BJ (cell line): ENCODE results near the gene ECE1. TPM values are rescaled to one million over a fixed set of nuclear protein-coding genes. Genes with fewer than 3 reads are reported as not detected.
"Not testable (repeated sequence)": the region's sequence is repeated elsewhere in the genome, so short reads cannot be mapped to it uniquely, and the experiment has no call there.

Source experiments
- CTCF ChIA-PET: fragments of 350-600 bp; formaldehyde crosslinking; extraction: SDS; loops from one replicate; lab custom pipeline; 2021; ENCODE audit warnings: antibody characterized with exemption, inconsistent platforms; lab: Yijun Ruan, JAX
- POLR2A ChIA-PET: fragments of 300-600 bp; sonication (Branson Sonifier 250); formaldehyde crosslinking; extraction: SDS; loops from one replicate; lab custom pipeline; 2021; ENCODE audit warnings: antibody characterized with exemption; lab: Charles Lee
- DNase-seq: peaks from one replicate; pipeline ENCODE4 v3.0.0-alpha.2; 2011; ENCODE audit warnings: low read depth
- H3K27me3 ChIP-seq: 2 replicates; pipeline ENCODE4 v1.6.0; 2011; ENCODE audit warnings: low read length; ENCODE audit not compliant: control insufficient read depth, insufficient read depth
- H3K36me3 ChIP-seq: 2 replicates; pipeline ENCODE4 v1.5.1; 2011; ENCODE audit warnings: low read length; ENCODE audit not compliant: control insufficient read depth, insufficient read depth
- H3K4me3 ChIP-seq: 2 replicates; pipeline ENCODE4 v1.5.1; 2011; ENCODE audit warnings: low read depth, mild to moderate bottlenecking, control low read depth, low read length
- polyA plus RNA-seq: library from polyadenylated mRNA; depleted of rRNA; stranded (reverse); fragments of >200 nt; gene quantifications from 2 replicates; pipeline ENCODE4 v1.2.3, GENCODE V29; 2011
- TF ChIP-seq, protein P1 (sequence below): IDR thresholded peaks from 2 replicates; pipeline ENCODE4 v1.5.1; 2011; ENCODE audit warnings: low read depth, mild to moderate bottlenecking, control low read depth, inconsistent platforms, low read length, moderate library complexity; ENCODE audit not compliant: insufficient read depth

ECE1 gene
- polyA plus RNA-seq, 1 experiment: 150 TPM

DNA sequence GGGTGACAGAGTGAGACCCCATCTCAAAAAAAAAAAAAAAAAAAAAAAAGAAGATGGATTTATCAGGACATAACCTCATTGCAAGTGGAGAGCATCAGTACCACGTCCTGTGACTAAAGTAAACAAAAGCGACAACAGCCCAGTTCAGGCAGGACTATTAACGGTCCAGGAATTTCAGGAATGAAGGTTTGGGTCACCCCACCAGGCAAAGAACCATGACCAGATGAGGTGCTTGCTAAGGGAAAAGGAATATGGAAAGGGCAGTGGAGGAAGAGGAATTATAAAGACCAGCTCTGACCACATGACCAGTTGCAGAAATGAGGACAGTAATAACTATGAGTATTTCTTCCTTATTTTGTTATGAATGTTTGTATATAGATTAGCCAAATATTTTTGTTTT, 78.1 kb downstream of the ECE1 start:
- TF ChIP-seq, protein P1, sequence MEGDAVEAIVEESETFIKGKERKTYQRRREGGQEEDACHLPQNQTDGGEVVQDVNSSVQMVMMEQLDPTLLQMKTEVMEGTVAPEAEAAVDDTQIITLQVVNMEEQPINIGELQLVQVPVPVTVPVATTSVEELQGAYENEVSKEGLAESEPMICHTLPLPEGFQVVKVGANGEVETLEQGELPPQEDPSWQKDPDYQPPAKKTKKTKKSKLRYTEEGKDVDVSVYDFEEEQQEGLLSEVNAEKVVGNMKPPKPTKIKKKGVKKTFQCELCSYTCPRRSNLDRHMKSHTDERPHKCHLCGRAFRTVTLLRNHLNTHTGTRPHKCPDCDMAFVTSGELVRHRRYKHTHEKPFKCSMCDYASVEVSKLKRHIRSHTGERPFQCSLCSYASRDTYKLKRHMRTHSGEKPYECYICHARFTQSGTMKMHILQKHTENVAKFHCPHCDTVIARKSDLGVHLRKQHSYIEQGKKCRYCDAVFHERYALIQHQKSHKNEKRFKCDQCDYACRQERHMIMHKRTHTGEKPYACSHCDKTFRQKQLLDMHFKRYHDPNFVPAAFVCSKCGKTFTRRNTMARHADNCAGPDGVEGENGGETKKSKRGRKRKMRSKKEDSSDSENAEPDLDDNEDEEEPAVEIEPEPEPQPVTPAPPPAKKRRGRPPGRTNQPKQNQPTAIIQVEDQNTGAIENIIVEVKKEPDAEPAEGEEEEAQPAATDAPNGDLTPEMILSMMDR: no peak
- Histone ChIP-seq H3K4me3 (no peak overlapping the region), H3K36me3 (no peaks in the 10 kb centered on the region; the same call in 1 of the 2 replicates), H3K27me3 (no peaks in the 10 kb centered on the region)
- ChIA-PET CTCF (interaction anchor here (1.5 kb wide), 2 partner anchors 17 to 156 kb away, joined by 3 to 4 read pairs; no protein-coding TSS in a partner anchor), POLR2A (no interaction called here)
- no peak for DNase-seq

DNA sequence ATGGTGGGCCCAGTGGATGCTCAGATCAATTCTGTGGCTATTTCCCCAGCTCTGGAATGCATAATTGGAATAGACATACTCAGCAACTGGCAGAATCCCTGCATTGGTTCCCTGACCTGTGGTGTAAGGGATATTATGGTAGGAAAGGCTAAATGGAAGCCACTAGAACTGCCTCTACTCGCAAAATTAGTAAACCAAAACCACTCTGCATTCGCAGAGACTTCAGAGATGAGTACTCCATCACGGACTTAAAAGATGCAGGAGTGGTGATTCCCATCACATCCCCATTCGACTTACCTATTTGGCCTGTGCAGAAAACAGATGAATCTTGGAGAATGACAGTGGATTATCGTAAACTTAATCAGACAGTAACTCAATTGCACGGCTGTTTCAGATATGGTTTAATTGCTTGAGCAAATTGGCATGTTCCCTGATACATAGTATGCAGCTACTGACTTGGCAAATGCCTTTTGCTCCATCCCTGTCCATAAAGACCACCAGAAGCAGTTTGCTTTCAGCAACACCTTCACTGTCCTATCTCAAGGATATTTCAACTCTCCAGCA, 82.0 kb downstream of the ECE1 start:
- H3K36me3 ChIP-seq, DNase-seq, POLR2A ChIA-PET, H3K4me3 ChIP-seq, H3K27me3 ChIP-seq: not testable (repeated sequence)
- CTCF ChIA-PET: interaction anchor here (0.8 to 1.4 kb wide), 2 partner anchors 8 to 9 kb away, joined by 3 read pairs; no protein-coding TSS in a partner anchor

DNA sequence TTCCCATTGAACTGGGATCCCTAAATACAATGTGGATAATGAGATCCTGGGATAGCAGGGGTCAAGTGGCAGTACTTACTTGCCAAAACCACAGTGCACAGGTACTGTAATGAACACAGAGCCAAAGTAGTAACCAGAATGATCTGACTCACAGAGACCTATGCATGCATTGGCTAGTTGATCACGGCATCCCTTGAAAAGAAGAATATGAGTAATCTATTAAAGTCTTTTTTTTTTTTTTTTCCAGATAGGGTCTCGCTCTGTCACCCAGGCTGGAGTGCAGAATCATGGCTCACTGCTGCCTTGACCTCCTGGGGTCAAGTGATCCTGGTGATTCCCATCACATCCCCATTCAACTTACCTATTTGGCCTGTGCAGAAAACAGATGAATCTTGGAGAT, 84.1 kb downstream of the ECE1 start:
- H3K36me3 ChIP-seq: no peaks in the 10 kb centered on the region
- DNase-seq: no peak
- POLR2A ChIA-PET: no interaction called here
- CTCF ChIA-PET: interaction anchor here (1.1 to 1.2 kb wide), 2 partner anchors 10 to 11 kb away, joined by 4 to 5 read pairs; no protein-coding TSS in a partner anchor
- H3K4me3 ChIP-seq: no peak overlapping the region
- TF ChIP-seq, protein P1: no peak
- no peaks in the 10 kb centered on the region for H3K27me3 ChIP-seq

DNA sequence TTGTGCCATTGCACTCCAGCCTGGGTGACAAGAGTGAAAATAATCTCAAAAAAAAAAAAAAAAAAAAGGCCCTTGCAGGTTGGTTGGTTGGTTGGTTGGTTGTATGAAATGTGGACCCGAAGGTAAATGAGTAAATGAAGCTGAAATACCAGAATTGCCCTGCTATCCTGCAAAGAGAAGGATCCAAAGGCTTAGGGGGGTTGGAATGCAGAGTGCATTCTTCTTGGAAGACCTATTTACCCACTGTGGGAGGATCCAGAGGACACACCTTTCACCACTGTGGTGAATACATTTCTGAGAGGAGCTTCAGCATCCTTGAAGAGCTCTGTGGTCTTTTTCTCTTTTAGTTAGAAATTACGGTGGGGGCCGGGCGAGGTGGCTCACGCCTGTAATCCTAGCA, 84.8 kb downstream of the ECE1 start:
- no peak for DNase-seq
- H3K27me3 ChIP-seq: no peaks in the 10 kb centered on the region
- ChIA-PET CTCF (interaction anchor here (1.2 kb wide), 1 partner anchor 10 kb away, joined by 5 read pairs; no protein-coding TSS in a partner anchor), POLR2A (no interaction called here)
- no peak overlapping the region for H3K4me3 ChIP-seq
- TF ChIP-seq, protein P1: no peak
- H3K36me3 ChIP-seq: no peaks in the 10 kb centered on the region

DNA sequence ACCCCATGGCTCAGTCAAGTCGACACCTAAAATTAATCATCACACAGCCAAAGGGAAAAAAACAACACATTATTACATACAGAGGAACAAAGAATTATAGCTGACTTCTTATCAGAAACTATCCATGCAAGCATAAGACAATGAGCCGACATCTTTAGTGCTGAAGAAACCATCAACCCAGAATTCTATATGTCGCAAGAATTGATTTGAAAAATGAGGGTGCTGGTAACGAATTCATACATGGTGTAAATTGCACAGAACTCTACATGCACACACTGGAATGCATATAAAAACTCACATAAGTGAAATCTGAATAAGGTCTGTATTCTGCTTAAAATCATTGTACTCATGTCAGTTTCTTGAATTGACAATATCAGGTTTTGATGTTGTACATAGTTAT, 88.6 kb downstream of the ECE1 start:
- POLR2A ChIA-PET: no interaction called here

DNA sequence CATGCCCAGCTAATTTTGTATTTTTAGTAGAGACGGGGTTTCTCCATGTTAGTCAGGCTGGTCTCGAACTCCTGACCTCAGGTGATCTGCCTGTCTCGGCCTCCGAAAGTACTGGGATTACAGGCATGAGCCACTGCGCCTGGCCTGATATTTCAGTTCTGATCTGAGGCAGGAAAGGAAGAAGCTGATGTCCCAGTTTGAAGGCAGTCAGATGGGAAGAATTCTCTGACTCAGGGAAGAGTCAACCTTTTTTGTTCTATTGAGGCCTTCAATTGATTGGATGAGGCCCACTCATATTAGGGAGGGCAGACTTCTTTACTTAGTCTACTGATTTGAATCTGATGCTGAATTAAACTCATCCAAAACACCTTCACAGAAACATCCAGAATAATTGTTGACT, 89.0 kb downstream of the ECE1 start:
- CTCF ChIA-PET: interaction anchor here (0.6 to 3.1 kb wide), 4 partner anchors 8 to 504 kb away, joined by 3 to 15 read pairs (median 8); no protein-coding TSS in a partner anchor
- DNase-seq, POLR2A ChIA-PET, H3K36me3 ChIP-seq, H3K27me3 ChIP-seq, H3K4me3 ChIP-seq: not testable (repeated sequence)

More for the DNA sequence above, 88.6 kb downstream of the ECE1 start:
- CTCF ChIA-PET: interaction anchor here (0.6 to 3.1 kb wide), 3 partner anchors 12 to 505 kb away, joined by 3 to 15 read pairs (median 13); no protein-coding TSS in a partner anchor
- Histone ChIP-seq H3K27me3 (no peaks in the 10 kb centered on the region), H3K36me3 (no peaks in the 10 kb centered on the region), H3K4me3 (no peak overlapping the region)
- TF ChIP-seq, protein P1: no peak
- DNase-seq: no peak
